Measurements from ENCODE around the gene SNAPC4. TPM values are rescaled to one million over a fixed set of nuclear protein-coding genes. Genes with fewer than 3 reads are reported as not detected.

SNAPC4 gene
- total and polyA plus RNA-seq, 9 of the 15 experiments (the other 6 are each of a cell fraction or from before 2014, with no cell fraction given) = 0.21 to 21.8 (median 8.8) TPM

DNA sequence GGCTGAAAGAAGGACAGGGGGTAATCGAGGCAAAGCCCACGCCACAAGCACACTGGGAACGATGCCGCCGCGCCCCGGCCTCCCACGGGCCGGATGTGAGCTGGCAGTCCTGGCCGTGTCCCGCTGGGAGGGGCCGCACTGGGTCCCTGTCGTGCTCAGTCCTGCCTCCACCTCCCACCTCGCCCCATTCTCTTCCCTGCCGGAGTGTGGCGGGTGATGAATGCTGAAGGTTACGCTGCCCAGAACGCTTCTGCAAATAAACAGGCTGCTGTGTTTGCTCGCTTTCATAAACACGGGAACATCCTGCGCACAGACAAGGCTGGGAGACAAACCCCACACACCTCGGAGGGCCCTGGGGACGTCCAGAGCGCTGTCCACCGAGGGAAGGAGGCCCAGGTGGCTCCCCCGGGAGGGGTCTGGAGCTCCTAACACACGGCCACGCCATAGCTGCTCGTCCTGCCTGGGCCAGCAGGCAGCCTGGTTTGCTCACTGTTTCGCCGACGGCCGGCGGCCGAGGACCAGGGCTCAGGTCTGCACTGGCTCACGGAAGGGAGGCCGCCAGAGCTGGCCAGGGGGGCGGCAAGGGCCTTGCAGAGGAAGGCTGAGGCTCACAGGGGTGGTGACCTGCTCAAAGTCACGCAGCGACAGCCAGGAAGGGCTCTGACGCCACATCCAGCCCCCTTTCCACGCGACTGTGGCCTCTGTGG is 38.8 kb downstream of the SNAPC4 start:
- Histone ChIP-seq H3K27me3 (ENCODE audit: control insufficient read depth in 2 of 2, insufficient read depth in 2 of 2, low read length in 2 of 2) (no peaks in the 10 kb centered on the region), H3K79me2 (ENCODE audit: control insufficient read depth, insufficient read depth, low read length) (no peaks in the 10 kb centered on the region; the same call in 2 of the 3 replicates), H3K9ac (ENCODE audit: insufficient read depth in 1 of 2, low read depth in 2 of 2, low read length in 2 of 2) (peak overlapping the region in 1 of 2 experiments; percentile 48; a peak in 2 of 4 replicates), H3K36me3 (ENCODE audit: control insufficient read depth, insufficient read depth, low read length) (peaks cover 15% of the 10 kb centered on the region; the same call in 1 of the 3 replicates), H3K4me2 (ENCODE audit: insufficient read depth, low read length) (no peak overlapping the region), H3K9me3 (replicated peaks; ENCODE audit: control insufficient read depth, insufficient read depth, low read depth, low read length) (no peaks in the 10 kb centered on the region), H3K4me1 (replicated peaks in 1 of 2; ENCODE audit: control insufficient read depth in 2 of 2, insufficient read depth in 2 of 2, low read length in 2 of 2) (peaks cover 11 to 95% of the 10 kb centered on the region in 2 experiments), H3K9me1 (ENCODE audit: control insufficient read depth, insufficient read depth, low read length) (no peaks in the 10 kb centered on the region), H2AFZ (ENCODE audit: low read depth, low read length) (no peak overlapping the region), H4K20me1 (replicated peaks; ENCODE audit: control insufficient read depth, insufficient read depth, low read length) (no peaks in the 10 kb centered on the region), H3K4me3 (no peak overlapping the region), H3K27ac (ENCODE audit: extremely low read depth, low read depth, low read length) (no peak overlapping the region)
- ChIA-PET POLR2A (interaction anchor here (0.5 to 2.4 kb wide), 5 partner anchors 11 to 271 kb away, joined by 3 to 12 read pairs (median 6); no protein-coding TSS in a partner anchor), CTCF (ENCODE audit: low intra/inter-chr PET ratio) (no interaction called here)
- WGBS (ENCODE audit: insufficient coverage, low coverage, missing lambda C conversion rate) = 88% methylated on average over 24 of the region's 43 CpGs
- DNase-seq (ENCODE audit: extremely low read depth in 1 of 4, low spot score in 3 of 4) = no peak
- intact Hi-C loops (cut with micrococcal nuclease) (no loop called here), in situ Hi-C loops (cut with MboI) (no loop called here)
- no TSS peak for BruUV-seq (replicated peaks)
- ATAC-seq = no peak
- no peak for FAIRE-seq
- TF ChIP-seq, protein P1, sequence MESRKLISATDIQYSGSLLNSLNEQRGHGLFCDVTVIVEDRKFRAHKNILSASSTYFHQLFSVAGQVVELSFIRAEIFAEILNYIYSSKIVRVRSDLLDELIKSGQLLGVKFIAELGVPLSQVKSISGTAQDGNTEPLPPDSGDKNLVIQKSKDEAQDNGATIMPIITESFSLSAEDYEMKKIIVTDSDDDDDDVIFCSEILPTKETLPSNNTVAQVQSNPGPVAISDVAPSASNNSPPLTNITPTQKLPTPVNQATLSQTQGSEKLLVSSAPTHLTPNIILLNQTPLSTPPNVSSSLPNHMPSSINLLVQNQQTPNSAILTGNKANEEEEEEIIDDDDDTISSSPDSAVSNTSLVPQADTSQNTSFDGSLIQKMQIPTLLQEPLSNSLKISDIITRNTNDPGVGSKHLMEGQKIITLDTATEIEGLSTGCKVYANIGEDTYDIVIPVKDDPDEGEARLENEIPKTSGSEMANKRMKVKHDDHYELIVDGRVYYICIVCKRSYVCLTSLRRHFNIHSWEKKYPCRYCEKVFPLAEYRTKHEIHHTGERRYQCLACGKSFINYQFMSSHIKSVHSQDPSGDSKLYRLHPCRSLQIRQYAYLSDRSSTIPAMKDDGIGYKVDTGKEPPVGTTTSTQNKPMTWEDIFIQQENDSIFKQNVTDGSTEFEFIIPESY (CRISPR knock-in tag; IDR thresholded peaks at IDR 0.05) = peak; percentile 38
- no peak for TF ChIP-seq HOXB6 (CRISPR knock-in tag; IDR thresholded peaks at IDR 0.05; ENCODE audit: borderline replicate concordance)
- 0 out of 2 replicates have a peak, but pooled peaks have one; percentile 10 for TF ChIP-seq TGIF2 (CRISPR knock-in tag; IDR thresholded peaks at IDR 0.05)
- peak; percentile 59 for TF ChIP-seq FIP1L1 (IDR thresholded peaks at IDR 0.05; ENCODE audit: low read depth, low read length, poor library complexity, severe bottlenecking)
- peak; percentile 60 for TF ChIP-seq POLR2G (IDR thresholded peaks at IDR 0.05; ENCODE audit: low read depth, low read length)
- TF ChIP-seq, protein P2, sequence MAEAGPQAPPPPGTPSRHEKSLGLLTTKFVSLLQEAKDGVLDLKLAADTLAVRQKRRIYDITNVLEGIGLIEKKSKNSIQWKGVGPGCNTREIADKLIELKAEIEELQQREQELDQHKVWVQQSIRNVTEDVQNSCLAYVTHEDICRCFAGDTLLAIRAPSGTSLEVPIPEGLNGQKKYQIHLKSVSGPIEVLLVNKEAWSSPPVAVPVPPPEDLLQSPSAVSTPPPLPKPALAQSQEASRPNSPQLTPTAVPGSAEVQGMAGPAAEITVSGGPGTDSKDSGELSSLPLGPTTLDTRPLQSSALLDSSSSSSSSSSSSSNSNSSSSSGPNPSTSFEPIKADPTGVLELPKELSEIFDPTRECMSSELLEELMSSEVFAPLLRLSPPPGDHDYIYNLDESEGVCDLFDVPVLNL (CRISPR knock-in tag; IDR thresholded peaks at IDR 0.05; ENCODE audit: low read depth) = no peak
- TF ChIP-seq ZC3H4 (CRISPR knock-in tag; IDR thresholded peaks at IDR 0.05; ENCODE audit: borderline replicate concordance) = peak; percentile 53; the same call in 1 of the 2 replicates
